Activated CD8-positive, alpha-beta T cell treated with anti-CD3 and anti-CD28 coated beads, Interleukin-2, amount 10 ng/mL, durations not matched to agents 7 days and 5 days (primary cell): ENCODE measurements around the gene TULP4. TPM values are rescaled to one million over a fixed set of nuclear protein-coding genes. Genes with fewer than 3 reads are reported as not detected.

ENCODE experiments used
- ATAC-seq: fragments of 150-1000 bp; cut with Tn5 transposase; one replicate; pipeline ENCODE4 v1.10.0; 2021; ENCODE audit warnings: moderate library complexity
- CTCF ChIA-PET: fragments of 350-600 bp; sonication (Branson Sonifier 250); formaldehyde crosslinking; loops from one replicate; lab custom pipeline; 2021; ENCODE audit warnings: antibody characterized with exemption; lab: Charles Lee
- POLR2A ChIA-PET: fragments of 350-600 bp; sonication (Branson Sonifier 250); formaldehyde crosslinking; loops from one replicate; lab custom pipeline; 2021; ENCODE audit warnings: antibody characterized with exemption; lab: Charles Lee
- DNase-seq: peaks from one replicate; pipeline ENCODE4 v3.0.0-alpha.2; 2020
- H3K27ac Mint-ChIP-seq: one replicate; pipeline ENCODE4 v1.8.0; 2021; ENCODE audit warnings: mild to moderate bottlenecking, mixed read lengths
- H3K27me3 Mint-ChIP-seq: one replicate; pipeline ENCODE4 v1.8.0; 2021; ENCODE audit warnings: low read depth, mixed read lengths
- H3K36me3 Mint-ChIP-seq: one replicate; pipeline ENCODE4 v1.8.0; 2021; ENCODE audit warnings: low read depth, mixed read lengths
- H3K4me1 Mint-ChIP-seq: one replicate; pipeline ENCODE4 v1.8.0; 2021; ENCODE audit warnings: low read depth, mixed read lengths
- H3K4me3 Mint-ChIP-seq: one replicate; pipeline ENCODE4 v1.8.0; 2021; ENCODE audit warnings: mild to moderate bottlenecking, mixed read lengths
- H3K9me3 Mint-ChIP-seq: one replicate; pipeline ENCODE4 v1.8.0; 2022; ENCODE audit warnings: mixed read lengths; ENCODE audit not compliant: insufficient read depth
- total RNA-seq, 2 experiments: library from RNA; stranded (reverse); gene quantifications; one replicate each; pipeline ENCODE4 v1.2.3, GENCODE V29; 2021

Gene TULP4
- total RNA-seq, 2 experiments from 2014 or later: 29.6 to 33.9 TPM

GRCh38 chr6:158481690-158482473 lies 169.6 kb downstream of the TULP4 start:
- DNase-seq (no peak), ATAC-seq (no peak)
- CTCF ChIA-PET: interaction anchor here (1.1 kb wide), 1 partner anchor 37 kb away, joined by 4 read pairs; no protein-coding TSS in a partner anchor
- POLR2A ChIA-PET: no interaction called here
- no peaks in the 10 kb centered on the region for H3K4me1 Mint-ChIP-seq
- H3K27me3 Mint-ChIP-seq: no peaks in the 10 kb centered on the region
- no peak overlapping the region for H3K27ac Mint-ChIP-seq
- H3K9me3 Mint-ChIP-seq: no peaks in the 10 kb centered on the region
- no peak overlapping the region for H3K4me3 Mint-ChIP-seq
- H3K36me3 Mint-ChIP-seq: peaks cover 4% of the 10 kb centered on the region

GRCh38 chr6:158485431-158485830 lies 173.2 kb downstream of the TULP4 start:
- H3K9me3 Mint-ChIP-seq: no peaks in the 10 kb centered on the region
- ATAC-seq: no peak
- no peak for DNase-seq
- POLR2A ChIA-PET: no interaction called here
- CTCF ChIA-PET: no interaction called here
- no peaks in the 10 kb centered on the region for H3K27me3 Mint-ChIP-seq
- H3K4me3 Mint-ChIP-seq: no peak overlapping the region
- no peak overlapping the region for H3K27ac Mint-ChIP-seq
- peaks cover 1% of the 10 kb centered on the region for H3K4me1 Mint-ChIP-seq
- H3K36me3 Mint-ChIP-seq: peaks cover 2% of the 10 kb centered on the region

GRCh38 chr6:158487495-158487894 lies 175.2 kb downstream of the TULP4 start:
- Mint-ChIP-seq H3K27me3 (no peaks in the 10 kb centered on the region), H3K36me3 (no peaks in the 10 kb centered on the region), H3K9me3 (no peaks in the 10 kb centered on the region), H3K4me1 (peaks cover 1% of the 10 kb centered on the region), H3K27ac (no peak overlapping the region), H3K4me3 (no peak overlapping the region)
- DNase-seq (no peak), ATAC-seq (no peak)
- ChIA-PET CTCF (interaction anchor here (1.1 kb wide), 1 partner anchor 266 kb away, joined by 3 read pairs; no protein-coding TSS in a partner anchor), POLR2A (no interaction called here)

- no peak overlapping the region for H3K4me3 Mint-ChIP-seq
- DNase-seq (no peak), ATAC-seq (no peak)
- no peak overlapping the region for H3K27ac Mint-ChIP-seq
- ChIA-PET CTCF (interaction anchor here (1.1 kb wide), 1 partner anchor 267 kb away, joined by 3 read pairs; no protein-coding TSS in a partner anchor), POLR2A (no interaction called here)
- H3K9me3 Mint-ChIP-seq: no peaks in the 10 kb centered on the region
- H3K27me3 Mint-ChIP-seq: no peaks in the 10 kb centered on the region
- peaks cover 1% of the 10 kb centered on the region for H3K4me1 Mint-ChIP-seq
- H3K36me3 Mint-ChIP-seq: no peaks in the 10 kb centered on the region
These were observed 175.8 kb downstream of the TULP4 start for GRCh38 chr6:158488065-158488464.

- Mint-ChIP-seq H3K27me3 (no peaks in the 10 kb centered on the region), H3K9me3 (no peaks in the 10 kb centered on the region), H3K4me3 (no peak overlapping the region), H3K4me1 (peaks cover 1% of the 10 kb centered on the region), H3K36me3 (peaks cover 4% of the 10 kb centered on the region), H3K27ac (no peak overlapping the region)
- POLR2A ChIA-PET: no interaction called here
- DNase-seq (no peak), ATAC-seq (no peak)
- CTCF ChIA-PET: no interaction called here
These were observed 177.2 kb downstream of the TULP4 start for GRCh38 chr6:158489441-158489840.

- ChIA-PET POLR2A (no interaction called here), CTCF (interaction anchor here (0.5 kb wide), 1 partner anchor 8 kb away, joined by 3 read pairs; no protein-coding TSS in a partner anchor)
- H3K4me1 Mint-ChIP-seq: peaks cover 1% of the 10 kb centered on the region
- H3K9me3 Mint-ChIP-seq: no peaks in the 10 kb centered on the region
- H3K27ac Mint-ChIP-seq: no peak overlapping the region
- no peak for ATAC-seq
- H3K36me3 Mint-ChIP-seq: peaks cover 4% of the 10 kb centered on the region
- DNase-seq: no peak
- H3K27me3 Mint-ChIP-seq: no peaks in the 10 kb centered on the region
- H3K4me3 Mint-ChIP-seq: no peak overlapping the region
These were observed 180.6 kb downstream of the TULP4 start for GRCh38 chr6:158492881-158493280.

GRCh38 chr6:158496700-158497099 lies 184.4 kb downstream of the TULP4 start:
- Mint-ChIP-seq H3K27me3 (no peaks in the 10 kb centered on the region), H3K36me3 (peaks cover 6% of the 10 kb centered on the region), H3K4me3 (no peak overlapping the region), H3K4me1 (no peaks in the 10 kb centered on the region), H3K9me3 (no peaks in the 10 kb centered on the region), H3K27ac (no peak overlapping the region)
- CTCF ChIA-PET: interaction anchor here (1.0 to 1.6 kb wide), 2 partner anchors 22 to 282 kb away, joined by 3 to 6 read pairs; no protein-coding TSS in a partner anchor
- POLR2A ChIA-PET: no interaction called here
- ATAC-seq (no peak), DNase-seq (no peak)

- POLR2A ChIA-PET: no interaction called here
- CTCF ChIA-PET: interaction anchor here (1.3 kb wide), 1 partner anchor 277 kb away, joined by 3 read pairs; no protein-coding TSS in a partner anchor
- Mint-ChIP-seq H3K27me3 (no peaks in the 10 kb centered on the region), H3K9me3 (no peaks in the 10 kb centered on the region), H3K36me3 (peaks cover 6% of the 10 kb centered on the region), H3K4me1 (no peaks in the 10 kb centered on the region), H3K27ac (no peak overlapping the region), H3K4me3 (no peak overlapping the region)
- DNase-seq (no peak), ATAC-seq (no peak)
These were observed 185.4 kb downstream of the TULP4 start for GRCh38 chr6:158497620-158498019.

- no peak overlapping the region for H3K27ac Mint-ChIP-seq
- H3K4me1 Mint-ChIP-seq: no peaks in the 10 kb centered on the region
- ChIA-PET CTCF (interaction anchor here (1.3 kb wide), 1 partner anchor 278 kb away, joined by 3 read pairs; no protein-coding TSS in a partner anchor), POLR2A (no interaction called here)
- peaks cover 6% of the 10 kb centered on the region for H3K36me3 Mint-ChIP-seq
- H3K9me3 Mint-ChIP-seq: no peaks in the 10 kb centered on the region
- DNase-seq (no peak), ATAC-seq (no peak)
- H3K27me3 Mint-ChIP-seq: no peaks in the 10 kb centered on the region
- no peak overlapping the region for H3K4me3 Mint-ChIP-seq
These were observed 186.1 kb downstream of the TULP4 start for GRCh38 chr6:158498362-158498761.

- H3K27me3 Mint-ChIP-seq: no peaks in the 10 kb centered on the region
- ChIA-PET POLR2A (no interaction called here), CTCF (interaction anchor here (1.1 to 1.5 kb wide), 3 partner anchors 19 to 279 kb away, joined by 3 to 4 read pairs (median 3); no protein-coding TSS in a partner anchor)
- H3K36me3 Mint-ChIP-seq: peaks cover 3% of the 10 kb centered on the region
- H3K4me3 Mint-ChIP-seq: no peak overlapping the region
- H3K27ac Mint-ChIP-seq: no peak overlapping the region
- no peak for DNase-seq
- no peak for ATAC-seq
- no peaks in the 10 kb centered on the region for H3K4me1 Mint-ChIP-seq
- H3K9me3 Mint-ChIP-seq: no peaks in the 10 kb centered on the region
These were observed 187.3 kb downstream of the TULP4 start for GRCh38 chr6:158499601-158500000.

GRCh38 chr6:158500016-158500735 lies 187.9 kb downstream of the TULP4 start:
- Mint-ChIP-seq H3K36me3 (peaks cover 3% of the 10 kb centered on the region), H3K27me3 (no peaks in the 10 kb centered on the region), H3K9me3 (no peaks in the 10 kb centered on the region), H3K4me1 (no peaks in the 10 kb centered on the region), H3K4me3 (no peak overlapping the region), H3K27ac (no peak overlapping the region)
- POLR2A ChIA-PET: no interaction called here
- CTCF ChIA-PET: interaction anchor here (1.1 to 1.5 kb wide), 3 partner anchors 18 to 279 kb away, joined by 3 to 4 read pairs (median 3); no protein-coding TSS in a partner anchor
- DNase-seq (no peak), ATAC-seq (no peak)
